WERI-Rb-1 (cell line): ENCODE data around the gene CD2AP.
A peak's percentile ranks its signal among the peaks of the same experiment; 100 is the strongest.
"Not testable (repeated sequence)": the region's sequence is repeated elsewhere in the genome, so short reads cannot be mapped to it uniquely, and the experiment has no call there.

Experiments used
- DNase-seq: peaks from one replicate; pipeline ENCODE4 v3.0.0-alpha.2; 2020
- H3K27ac ChIP-seq: fragments of 250-450 bp; sonication (Bioruptor Pico); 2 replicates; pipeline ENCODE4 v1.5.1; 2020; ENCODE audit warnings: mild to moderate bottlenecking, moderate library complexity
- H3K27me3 ChIP-seq: fragments of 250-450 bp; sonication (Bioruptor Pico); 2 replicates; pipeline ENCODE4 v1.5.1; 2021; ENCODE audit warnings: mild to moderate bottlenecking, low read depth, moderate library complexity; ENCODE audit not compliant: insufficient read depth, severe bottlenecking
- H3K36me3 ChIP-seq: fragments of 250-450 bp; sonication (Bioruptor Pico); 2 replicates; pipeline ENCODE4 v1.5.1; 2020; ENCODE audit warnings: mild to moderate bottlenecking, moderate library complexity
- H3K4me3 ChIP-seq: 2 replicates; pipeline ENCODE4 v1.5.1; 2011; ENCODE audit warnings: low read depth, mild to moderate bottlenecking, control low read depth, low read length
- H3K9me3 ChIP-seq: fragments of 250-450 bp; sonication (Bioruptor Pico); 2 replicates; pipeline ENCODE4 v1.5.1; 2021; ENCODE audit warnings: mild to moderate bottlenecking, moderate library complexity; ENCODE audit not compliant: severe bottlenecking
- TF ChIP-seq, protein P1 (sequence below): IDR thresholded peaks from 2 replicates; pipeline ENCODE4 v1.5.1; 2011; ENCODE audit warnings: low read depth, mild to moderate bottlenecking, control low read depth, inconsistent platforms, low read length

Gene CD2AP

DNA sequence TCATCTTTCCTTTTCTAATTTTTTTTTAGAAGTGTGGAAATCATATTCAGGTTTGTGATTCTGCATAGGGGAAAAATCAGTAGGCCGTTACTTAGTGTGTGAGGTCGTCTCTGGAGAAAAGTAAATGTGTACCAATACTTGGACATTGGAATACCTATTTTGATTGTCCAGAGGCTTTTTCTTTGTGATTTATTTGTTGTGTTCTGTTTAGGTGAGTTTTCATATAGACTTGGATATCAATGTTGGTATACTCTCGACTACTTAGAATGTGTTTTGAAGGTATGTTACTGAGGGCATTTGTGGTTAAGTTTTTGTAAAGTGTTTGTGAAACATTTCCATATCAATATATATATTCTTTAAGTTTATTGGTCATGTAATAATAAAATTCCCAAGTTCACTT lies 2.3 kb downstream of the CD2AP start:
- no peaks in the 10 kb centered on the region for H3K9me3 ChIP-seq
- peak overlapping the region; percentile 86; the same call in 1 of the 2 replicates for H3K4me3 ChIP-seq
- peaks cover 11% of the 10 kb centered on the region for H3K36me3 ChIP-seq
- H3K27me3 ChIP-seq, result no peaks in the 10 kb centered on the region
- no peak overlapping the region for H3K27ac ChIP-seq
- TF ChIP-seq, protein P1, sequence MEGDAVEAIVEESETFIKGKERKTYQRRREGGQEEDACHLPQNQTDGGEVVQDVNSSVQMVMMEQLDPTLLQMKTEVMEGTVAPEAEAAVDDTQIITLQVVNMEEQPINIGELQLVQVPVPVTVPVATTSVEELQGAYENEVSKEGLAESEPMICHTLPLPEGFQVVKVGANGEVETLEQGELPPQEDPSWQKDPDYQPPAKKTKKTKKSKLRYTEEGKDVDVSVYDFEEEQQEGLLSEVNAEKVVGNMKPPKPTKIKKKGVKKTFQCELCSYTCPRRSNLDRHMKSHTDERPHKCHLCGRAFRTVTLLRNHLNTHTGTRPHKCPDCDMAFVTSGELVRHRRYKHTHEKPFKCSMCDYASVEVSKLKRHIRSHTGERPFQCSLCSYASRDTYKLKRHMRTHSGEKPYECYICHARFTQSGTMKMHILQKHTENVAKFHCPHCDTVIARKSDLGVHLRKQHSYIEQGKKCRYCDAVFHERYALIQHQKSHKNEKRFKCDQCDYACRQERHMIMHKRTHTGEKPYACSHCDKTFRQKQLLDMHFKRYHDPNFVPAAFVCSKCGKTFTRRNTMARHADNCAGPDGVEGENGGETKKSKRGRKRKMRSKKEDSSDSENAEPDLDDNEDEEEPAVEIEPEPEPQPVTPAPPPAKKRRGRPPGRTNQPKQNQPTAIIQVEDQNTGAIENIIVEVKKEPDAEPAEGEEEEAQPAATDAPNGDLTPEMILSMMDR, result no peak
- no peak for DNase-seq

DNA sequence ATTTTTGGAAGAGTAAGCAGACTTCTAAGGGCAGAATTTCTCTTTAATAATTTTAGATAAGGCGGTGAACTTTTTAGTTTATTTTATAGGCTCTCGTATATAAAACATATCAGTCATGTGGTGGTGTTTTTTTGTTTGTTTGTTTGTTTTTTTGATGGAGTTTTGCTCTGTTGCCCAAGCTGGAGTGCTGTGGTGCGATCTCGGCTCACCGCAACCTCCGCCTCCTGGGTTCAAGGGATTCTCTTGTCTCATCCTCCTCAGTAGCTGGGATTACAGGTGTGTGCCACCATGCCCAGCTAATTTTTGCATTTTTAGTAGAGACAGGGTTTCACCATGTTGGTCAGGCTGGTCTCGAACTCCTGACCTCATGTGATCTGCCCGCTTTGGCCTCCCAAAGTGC lies 3.6 kb downstream of the CD2AP start:
- H3K27ac ChIP-seq, H3K4me3 ChIP-seq, H3K27me3 ChIP-seq, H3K9me3 ChIP-seq, DNase-seq: not testable (repeated sequence)
- H3K36me3 ChIP-seq, result peaks cover 11% of the 10 kb centered on the region

DNA sequence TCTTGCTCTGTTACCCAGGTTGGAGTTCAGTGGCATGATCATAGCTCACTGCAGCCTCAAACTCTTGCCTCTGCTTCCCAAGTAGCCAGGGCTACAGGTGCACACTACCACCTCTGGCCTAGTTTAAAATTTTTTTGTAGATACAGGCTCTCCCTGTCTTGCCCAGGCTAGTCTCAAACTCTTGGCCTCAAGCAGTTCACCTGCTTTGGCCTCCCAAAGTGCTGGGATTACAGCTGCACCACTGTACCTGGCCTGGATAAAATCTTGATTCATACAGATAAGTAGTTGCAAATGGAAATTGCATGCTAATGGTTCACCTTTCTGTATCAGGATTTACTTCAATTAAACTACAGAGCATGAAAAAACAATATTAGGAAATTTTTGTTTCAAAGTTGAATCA lies 4.2 kb downstream of the CD2AP start:
- no peaks in the 10 kb centered on the region for H3K27me3 ChIP-seq
- no peak for DNase-seq
- no peak overlapping the region for H3K4me3 ChIP-seq
- H3K27ac ChIP-seq, result no peak overlapping the region
- TF ChIP-seq, protein P1, result no peak
- no peaks in the 10 kb centered on the region for H3K9me3 ChIP-seq
- peaks cover 11% of the 10 kb centered on the region for H3K36me3 ChIP-seq

DNA sequence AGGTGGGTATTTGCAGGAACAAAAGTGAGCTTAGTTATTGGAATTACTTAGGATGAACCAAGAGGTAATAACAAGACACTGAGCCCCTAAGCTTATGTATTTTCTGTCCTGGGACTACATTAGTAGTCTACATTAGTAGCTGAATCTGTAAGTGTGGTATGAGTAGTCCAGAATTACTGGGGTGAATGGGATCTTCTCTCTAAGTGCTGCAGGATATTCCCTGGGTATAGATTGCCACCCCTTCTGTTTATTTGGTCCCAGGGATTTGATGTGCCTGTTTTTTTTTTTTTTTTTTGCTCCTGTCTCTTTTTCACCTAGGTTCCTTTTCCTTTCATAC lies 5.9 kb downstream of the CD2AP start:
- no peaks in the 10 kb centered on the region for H3K9me3 ChIP-seq
- no peak overlapping the region for H3K27ac ChIP-seq
- TF ChIP-seq, protein P1, result no peak
- no peaks in the 10 kb centered on the region for H3K36me3 ChIP-seq
- H3K27me3 ChIP-seq, result no peaks in the 10 kb centered on the region
- H3K4me3 ChIP-seq, result no peak overlapping the region
- DNase-seq, result no peak

DNA sequence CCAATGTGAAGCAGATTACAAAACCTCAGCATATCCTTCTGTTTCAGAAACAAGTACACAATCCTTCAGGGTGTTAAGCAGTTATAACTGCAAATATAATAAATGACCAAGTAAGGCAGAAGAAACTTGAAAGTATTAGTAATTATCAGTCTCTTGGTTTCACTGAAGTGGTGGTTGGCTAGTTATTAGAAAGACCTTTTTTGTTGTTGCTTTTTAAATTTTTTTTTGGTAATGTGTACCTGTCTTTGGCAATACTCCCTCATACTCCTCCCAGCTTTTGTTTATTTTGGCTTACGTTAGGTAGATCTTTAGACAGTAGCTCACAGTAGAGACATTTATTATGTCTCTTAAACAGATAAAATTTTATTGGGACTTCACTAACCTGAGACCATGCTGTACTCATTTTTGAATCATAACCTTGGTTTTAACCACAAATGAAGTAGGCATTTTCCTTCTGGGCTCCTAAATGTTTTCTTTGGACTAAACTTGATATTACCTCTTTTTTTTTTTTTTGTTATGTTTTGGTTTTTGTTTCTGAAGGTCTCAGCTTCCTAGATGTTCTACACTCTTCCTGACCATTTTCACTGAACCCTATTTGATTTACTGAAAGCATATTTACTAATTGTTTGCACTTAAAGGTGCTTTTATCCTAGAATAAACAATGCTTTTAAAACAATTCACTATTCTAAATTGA lies 6.4 kb downstream of the CD2AP start:
- no peaks in the 10 kb centered on the region for H3K27me3 ChIP-seq
- TF ChIP-seq, protein P1, result no peak
- no peak overlapping the region for H3K27ac ChIP-seq
- no peaks in the 10 kb centered on the region for H3K36me3 ChIP-seq
- no peak for DNase-seq
- no peak overlapping the region for H3K4me3 ChIP-seq
- no peaks in the 10 kb centered on the region for H3K9me3 ChIP-seq

DNA sequence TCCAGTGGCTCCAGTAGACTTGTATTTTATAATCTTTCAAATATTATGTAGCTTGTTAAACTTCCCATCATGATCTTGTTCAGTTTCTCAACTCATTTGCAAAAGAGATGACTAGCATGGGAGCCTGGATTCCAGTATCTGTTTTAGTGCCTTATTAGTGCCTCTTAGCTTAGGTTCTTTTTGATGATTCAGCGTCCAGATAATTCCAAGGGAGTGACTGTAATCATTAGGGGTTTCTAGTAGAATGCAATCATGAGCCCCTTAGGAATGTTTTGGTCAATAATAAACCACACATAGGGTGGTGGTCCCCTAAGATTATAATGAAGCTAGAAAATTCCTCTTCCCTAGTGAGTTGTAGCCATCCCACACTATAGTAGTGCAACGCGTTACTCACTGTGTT lies 7.0 kb downstream of the CD2AP start:
- no peak for DNase-seq
- H3K4me3 ChIP-seq, result no peak overlapping the region

More for the DNA sequence above, 7.0 kb downstream of the CD2AP start:
- no peaks in the 10 kb centered on the region for H3K27me3 ChIP-seq
- no peaks in the 10 kb centered on the region for H3K9me3 ChIP-seq
- TF ChIP-seq, protein P1, result no peak
- no peaks in the 10 kb centered on the region for H3K36me3 ChIP-seq
- no peak overlapping the region for H3K27ac ChIP-seq
